Heart right ventricle (tissue), 16 donors: Measurements from ENCODE around the gene NALCN. TPM values are rescaled to one million over a fixed set of nuclear protein-coding genes. Genes with fewer than 3 reads are reported as not detected.

Experiments used
- ATAC-seq, 8 donors: fragments of 200-7000 bp; cut with Tn5 transposase; one replicate each; pipeline ENCODE4 v1.9.1; 2020; ENCODE audit warnings: mild to moderate bottlenecking in 8 of 8, moderate library complexity in 8 of 8, moderate number of reproducible peaks in 1 of 8
- DNase-seq, 2 donors: peaks; one replicate each; pipeline ENCODE4 v3.0.0-alpha.2; 2020
- H3K27ac ChIP-seq, 10 donors: fragments of 200-600 bp; sonication (generic) in 2 of 10; one replicate each; pipeline versions ENCODE4 v1.5.0 to v1.8.0; 2020 to 2022; ENCODE audit warnings: mild to moderate bottlenecking in 3 of 10
- H3K27me3 ChIP-seq, 7 donors: fragments of 200-600 bp; one replicate each; pipeline ENCODE4 v1.8.0; 2021 to 2022; ENCODE audit warnings: mild to moderate bottlenecking in 2 of 7
- H3K36me3 ChIP-seq, 9 donors: fragments of 200-600 bp; sonication (generic) in 1 of 9; one replicate each; pipeline versions ENCODE4 v1.5.0 to v1.8.0; 2020 to 2022; ENCODE audit warnings: mild to moderate bottlenecking in 2 of 9
- H3K4me1 ChIP-seq, 9 donors: fragments of 200-600 bp; sonication (generic) in 1 of 9; one replicate each; pipeline versions ENCODE4 v1.5.0 to v1.8.0; 2020 to 2022; ENCODE audit warnings: mild to moderate bottlenecking in 4 of 9
- H3K4me3 ChIP-seq, 10 donors: fragments of 200-600 bp; sonication (generic) in 2 of 10; one replicate each; pipeline versions ENCODE4 v1.5.0 to v1.8.0; 2020 to 2022; ENCODE audit warnings: mild to moderate bottlenecking in 7 of 10, moderate library complexity in 2 of 10
- H3K9me3 ChIP-seq, 11 donors: fragments of 200-600 bp in 10 of 11; sonication (generic) in 2 of 11; one replicate each; pipeline versions ENCODE4 v1.5.0 to v1.8.0; 2013 to 2022; ENCODE audit warnings: mild to moderate bottlenecking in 2 of 11, control low read depth in 1 of 11, moderate library complexity in 1 of 11
- WGBS, 2 donors: extraction: QIAGEN DNeasy Blood & Tissue Kit; methylation state at CpG; one replicate each; pipeline ENCODE4 v1.1.7; 2013; ENCODE audit warnings: inconsistent platforms in 1 of 2; 5-methylcytosine and 5-hydroxymethylcytosine counted together
- intact Hi-C, 10 donors: fragments of 100-400 bp; cut with DNase I; formaldehyde crosslinking; loops; one replicate each; pipeline versions ENCODE4 v1.11.1 to v1.14.2; 2022
- polyA plus RNA-seq, 2 donors: library from polyadenylated mRNA; stranded (reverse); fragments of 200-250 nt; gene quantifications; one replicate each; pipeline ENCODE4 v1.2.3, GENCODE V29; 2013
- total RNA-seq, 10 donors: library from RNA; stranded (reverse); fragmentation: NEBNext Ultra II Directional in 3 of 10; extraction: Animal tissue kit (Norgen Biotek cat#: 25700) in 3 of 10; gene quantifications; one replicate each; pipeline versions ENCODE4 v1.2.1 to v1.2.4, GENCODE V29; 2021 to 2023
- TF ChIP-seq, protein P1 (sequence below), 9 donors: fragments of 200-600 bp; sonication (generic) in 2 of 9; IDR thresholded peaks; one replicate each; pipeline versions ENCODE4 v1.5.0 to v1.8.0; 2021 to 2022; ENCODE audit warnings: antibody characterized with exemption in 9 of 9, mild to moderate bottlenecking in 5 of 9, moderate library complexity in 1 of 9
- donor health status: Arrhythmogenic right ventricular cardiomyopathy.
- donor health status: ischemic (EF 13 %, LVEDD 7.1; RV severe dilation, severe dysfunction).
- donor health status: healthy with polysubstance abuse.
- donor health status: DM: no; HTN: yes; CAD: no.
- donor health status: DM: no; HTN: no; CAD: no.
- donor health status: ischemic (EF 25% LVEDD 6.9; RV normal size, moderate dysfunction).
- donor health status: ischemic (EF 25% LVEDD 5.7; RV mildly dilated, moderate dysfunction).
- donor health status: healthy.
- donor health status: DM: yes; HTN: yes; CAD: no.
- donor health status: Ischemic cardiomyopathy.
- donor health status: ischemic (EF 35%, LVEDD 5.7; RV mildly dilated, moderate dysfunction).
- donor health status: nonischemic (EF 11% LVEDD 7.7; RV severe dilation, severe dysfunction).
- donor health status: DM: yes; HTN: yes; CAD: no.
- donor health status: PGD.
- donor health status: ischemic (EF 29% LVEDD 5.4; RV normal size, mild dysfunction).
- donor health status: nonischemic (EF 23%, LVEDD 6.1; RV moderate dilation, normal function).

The NALCN gene
- total and polyA plus RNA-seq, 12 donors, result 0.01 to 9.3 (median 7.8) TPM

DNA sequence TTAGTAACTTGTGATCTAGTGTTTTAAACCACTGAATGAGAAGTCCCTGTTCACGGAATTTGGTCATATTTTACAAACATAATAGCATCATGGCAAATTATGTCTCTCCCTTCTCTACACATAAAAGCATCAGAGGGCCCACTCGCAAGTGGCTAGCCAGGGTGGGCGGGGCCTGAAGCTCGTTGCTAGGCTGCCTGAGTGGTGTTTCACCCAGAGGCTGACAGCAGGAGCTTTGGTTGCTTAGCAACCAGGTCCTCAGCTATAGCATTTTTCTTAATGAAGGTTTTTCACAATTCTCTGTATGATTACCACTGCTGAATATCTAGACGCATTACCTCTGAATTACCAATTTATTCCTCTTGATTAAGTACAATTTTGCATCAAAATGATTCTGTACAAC is 126.5 kb downstream of the NALCN start:
- no peak overlapping the region for H3K4me3 ChIP-seq
- DNase-seq, result no peak
- no peak overlapping the region for H3K27ac ChIP-seq
- H3K36me3 ChIP-seq, result no peaks in the 10 kb centered on the region
- no peak for ATAC-seq
- H3K9me3 ChIP-seq, result peaks cover 0 to 3% (median 0%) of the 10 kb centered on the region in 11 donors
- H3K4me1 ChIP-seq, result no peaks in the 10 kb centered on the region
- TF ChIP-seq, protein P1, sequence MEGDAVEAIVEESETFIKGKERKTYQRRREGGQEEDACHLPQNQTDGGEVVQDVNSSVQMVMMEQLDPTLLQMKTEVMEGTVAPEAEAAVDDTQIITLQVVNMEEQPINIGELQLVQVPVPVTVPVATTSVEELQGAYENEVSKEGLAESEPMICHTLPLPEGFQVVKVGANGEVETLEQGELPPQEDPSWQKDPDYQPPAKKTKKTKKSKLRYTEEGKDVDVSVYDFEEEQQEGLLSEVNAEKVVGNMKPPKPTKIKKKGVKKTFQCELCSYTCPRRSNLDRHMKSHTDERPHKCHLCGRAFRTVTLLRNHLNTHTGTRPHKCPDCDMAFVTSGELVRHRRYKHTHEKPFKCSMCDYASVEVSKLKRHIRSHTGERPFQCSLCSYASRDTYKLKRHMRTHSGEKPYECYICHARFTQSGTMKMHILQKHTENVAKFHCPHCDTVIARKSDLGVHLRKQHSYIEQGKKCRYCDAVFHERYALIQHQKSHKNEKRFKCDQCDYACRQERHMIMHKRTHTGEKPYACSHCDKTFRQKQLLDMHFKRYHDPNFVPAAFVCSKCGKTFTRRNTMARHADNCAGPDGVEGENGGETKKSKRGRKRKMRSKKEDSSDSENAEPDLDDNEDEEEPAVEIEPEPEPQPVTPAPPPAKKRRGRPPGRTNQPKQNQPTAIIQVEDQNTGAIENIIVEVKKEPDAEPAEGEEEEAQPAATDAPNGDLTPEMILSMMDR (IDR thresholded peaks at IDR 0.05), result no peak
- H3K27me3 ChIP-seq, result no peaks in the 10 kb centered on the region
- intact Hi-C loops, result no loop called here
- WGBS, 2 donors, result 20 to 24% methylated on average over 5 of the region's 5 CpGs

- H3K4me1 ChIP-seq, result no peaks in the 10 kb centered on the region
- ATAC-seq (no peak), DNase-seq (no peak)
- no peak overlapping the region for H3K4me3 ChIP-seq
- no peaks in the 10 kb centered on the region for H3K27me3 ChIP-seq
- no peaks in the 10 kb centered on the region for H3K9me3 ChIP-seq
- intact Hi-C loops, result no loop called here
- 72 to 76% methylated on average over 3 of the region's 3 CpGs for WGBS, 2 donors
- no peak overlapping the region for H3K27ac ChIP-seq
- no peaks in the 10 kb centered on the region for H3K36me3 ChIP-seq
- TF ChIP-seq, protein P1 (IDR thresholded peaks at IDR 0.05), result no peak
Observed at GRCh38 chr13:101283782-101284181, 132.5 kb downstream of the NALCN start.

- Histone ChIP-seq H3K4me1 (no peaks in the 10 kb centered on the region), H3K27me3 (no peaks in the 10 kb centered on the region), H3K9me3 (no peaks in the 10 kb centered on the region), H3K4me3 (no peak overlapping the region), H3K36me3 (no peaks in the 10 kb centered on the region), H3K27ac (no peak overlapping the region)
- intact Hi-C loops, result no loop called here
- no peak for DNase-seq
- 82 to 86% methylated on average over 9 of the region's 9 CpGs for WGBS, 2 donors
- no peak for ATAC-seq
- TF ChIP-seq, protein P1 (IDR thresholded peaks at IDR 0.05), result no peak
Observed at GRCh38 chr13:101272886-101273285, 143.4 kb downstream of the NALCN start.

- DNase-seq (no peak), ATAC-seq (no peak)
- Histone ChIP-seq H3K4me3 (no peak overlapping the region), H3K27me3 (no peaks in the 10 kb centered on the region), H3K36me3 (no peaks in the 10 kb centered on the region), H3K9me3 (no peaks in the 10 kb centered on the region), H3K4me1 (no peaks in the 10 kb centered on the region), H3K27ac (no peak overlapping the region)
- WGBS, 2 donors, result 87 to 88% methylated on average over 11 of the region's 11 CpGs
- intact Hi-C loops, result no loop called here
- TF ChIP-seq, protein P1 (IDR thresholded peaks at IDR 0.05), result no peak
Observed at GRCh38 chr13:101271681-101272245, 144.5 kb downstream of the NALCN start.
